Stimulated activated CD4-positive, alpha-beta T cell treated with anti-CD3 and anti-CD28 coated beads, Interleukin-2, amount 100 ng/mL, for 4 hours (primary cell): ENCODE data around the gene PXDN.

Experiments used
- DNase-seq: peaks from one replicate; pipeline ENCODE4 v3.0.0-alpha.2; 2020; ENCODE audit warnings: low read depth

The PXDN gene

DNA sequence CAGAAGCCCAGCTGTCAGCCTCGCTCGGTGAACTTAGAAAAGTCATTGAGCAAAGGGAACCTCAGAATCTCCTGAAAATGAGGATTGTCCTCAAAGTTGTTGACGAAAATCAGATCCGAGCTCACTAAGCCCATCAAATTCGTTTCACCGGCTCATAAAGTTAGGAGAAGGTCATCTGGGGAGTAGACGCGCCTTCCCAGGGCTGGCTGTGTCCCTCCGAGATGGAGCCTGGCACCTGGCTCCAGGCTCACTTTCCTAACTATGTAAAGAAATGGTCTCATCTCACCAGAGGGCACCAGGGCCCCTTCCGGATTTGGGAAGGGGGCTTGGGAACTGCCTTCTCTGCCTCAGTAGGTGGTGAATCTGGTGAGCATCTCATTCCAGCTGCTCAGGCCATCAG lies 145.5 kb downstream of the PXDN start:
- DNase-seq = no peak

DNA sequence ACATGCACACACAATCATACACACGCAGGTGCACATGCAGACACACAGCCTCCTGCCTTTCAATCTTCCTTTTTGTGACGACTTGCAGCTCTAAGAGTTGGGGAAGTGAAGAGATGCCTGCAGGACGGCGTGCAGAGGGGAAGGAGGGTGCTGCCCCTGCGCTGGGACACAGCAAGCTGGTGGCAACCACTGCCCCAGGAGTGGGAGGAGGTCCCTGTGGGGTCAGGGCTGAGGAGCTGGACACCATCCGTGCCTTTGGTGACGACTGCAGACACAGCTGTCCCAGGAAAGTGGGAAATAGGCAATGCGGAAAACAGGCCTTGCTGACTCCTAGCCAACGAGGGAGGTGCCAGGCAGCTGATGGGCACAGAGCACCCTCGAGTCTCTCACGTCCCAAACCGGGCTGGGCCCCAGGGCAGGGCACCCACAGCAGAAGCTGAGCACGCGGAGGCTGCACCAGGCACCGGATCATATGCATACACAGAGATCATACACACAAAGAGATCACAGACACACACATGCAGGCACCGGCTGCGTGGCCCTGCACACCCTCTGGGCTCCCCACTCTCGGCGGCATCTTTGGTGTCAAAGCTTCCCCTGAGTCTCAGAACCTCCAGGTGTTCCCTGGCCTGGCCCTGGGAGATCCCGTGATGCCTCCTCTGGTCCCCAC lies 146.1 kb downstream of the PXDN start:
- no peak for DNase-seq

DNA sequence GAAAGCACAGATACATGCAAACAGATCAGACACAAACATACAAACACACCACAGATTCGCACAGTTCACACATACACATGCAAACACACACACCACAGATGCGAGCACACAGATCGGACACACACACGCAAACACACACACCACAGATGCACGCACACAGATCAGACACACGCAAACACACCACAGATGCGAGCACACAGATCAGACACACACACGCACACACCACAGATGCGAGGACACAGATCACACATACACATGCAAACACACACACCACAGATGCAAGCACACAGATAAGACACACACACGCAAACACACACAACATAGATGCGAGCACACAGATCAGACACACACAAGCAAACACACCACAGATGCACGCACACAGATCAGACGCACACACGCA lies 149.0 kb downstream of the PXDN start:
- no peak for DNase-seq

DNA sequence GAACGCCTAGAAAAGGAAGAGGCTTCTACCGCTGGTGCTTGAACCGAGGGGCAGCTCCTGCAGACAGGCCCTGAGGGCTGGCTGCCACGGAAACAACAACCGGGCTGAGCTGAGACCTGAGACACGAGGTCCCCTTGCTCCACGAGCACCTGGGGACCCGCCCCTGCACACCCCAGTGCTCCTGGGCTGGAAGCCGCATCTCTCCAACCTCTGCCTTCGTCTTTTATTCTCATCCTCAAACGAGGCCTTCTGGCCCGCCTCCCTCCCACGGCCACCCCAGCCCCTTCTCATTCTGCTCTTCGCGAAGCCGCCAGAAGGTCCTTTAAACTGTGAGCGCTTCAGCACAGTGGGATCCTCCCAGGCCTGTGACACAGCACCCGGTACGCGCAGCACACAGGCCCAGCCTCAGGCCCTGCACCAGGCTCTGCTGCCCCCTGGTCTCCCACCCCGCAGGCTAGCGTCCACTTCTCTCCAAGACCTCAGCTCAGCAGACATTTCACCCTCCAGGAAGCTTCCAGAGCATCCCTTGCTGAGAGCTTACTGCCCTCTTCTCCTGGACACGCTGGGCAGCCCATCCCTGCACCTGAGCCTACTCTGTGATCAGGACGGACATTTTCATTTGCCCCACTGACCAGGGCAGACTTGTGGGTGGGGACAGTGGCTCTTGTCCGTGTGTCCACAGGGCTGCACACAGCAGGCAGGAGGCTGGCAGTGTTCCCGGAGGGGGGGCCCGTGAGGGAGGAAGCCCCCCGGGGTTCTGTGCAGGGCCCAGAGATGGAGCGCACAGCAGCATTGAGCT lies 149.7 kb downstream of the PXDN start:
- no peak for DNase-seq

DNA sequence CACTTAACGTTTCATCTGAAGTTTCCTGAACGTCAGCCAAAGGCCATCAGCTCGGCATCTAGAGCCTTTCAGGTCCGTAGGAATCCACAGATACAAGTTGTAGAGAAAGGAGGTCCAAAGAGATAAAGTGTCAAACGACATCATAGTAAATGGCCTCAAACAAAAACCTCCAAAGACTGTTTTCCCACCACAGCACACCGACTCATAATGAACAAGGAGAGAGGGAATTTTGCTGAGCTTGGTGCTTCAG lies 150.3 kb downstream of the PXDN start:
- no peak for DNase-seq

DNA sequence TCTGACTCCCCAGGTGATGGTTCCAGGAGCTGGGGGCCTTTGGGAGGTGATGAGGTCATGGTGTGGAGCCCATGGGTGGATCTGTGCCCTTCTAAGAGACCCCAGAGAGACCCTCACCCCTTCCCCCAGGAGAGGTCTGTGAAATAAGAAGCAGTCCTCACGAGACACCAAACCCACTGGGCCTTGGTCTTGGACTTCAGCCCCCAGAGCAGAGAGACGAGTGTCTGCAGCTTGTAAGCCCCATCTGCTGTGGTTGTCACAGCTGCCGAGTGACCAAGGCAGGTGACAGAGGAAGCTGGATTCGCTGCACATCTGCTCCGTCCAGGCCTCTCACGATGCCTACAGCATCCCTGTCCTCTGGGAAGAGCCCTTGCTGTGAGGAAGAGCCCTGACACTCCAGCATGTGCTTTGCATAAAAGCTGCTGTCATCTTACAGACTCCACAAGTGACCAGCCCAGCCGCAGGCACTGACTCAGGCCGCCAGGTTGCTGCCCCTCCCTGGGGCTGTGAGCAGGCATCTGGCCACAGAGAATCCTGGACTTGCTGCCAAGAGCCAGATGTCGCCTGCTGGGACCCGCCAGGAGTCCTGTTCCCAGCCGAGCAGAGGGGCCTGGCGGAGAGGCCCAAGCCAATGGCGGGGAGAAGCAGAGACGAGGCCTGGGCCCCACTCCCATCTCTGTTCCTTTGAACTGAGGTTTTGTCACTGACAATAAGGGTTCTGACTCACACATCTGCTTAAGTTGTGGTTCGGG lies 150.8 kb downstream of the PXDN start:
- no peak for DNase-seq

DNA sequence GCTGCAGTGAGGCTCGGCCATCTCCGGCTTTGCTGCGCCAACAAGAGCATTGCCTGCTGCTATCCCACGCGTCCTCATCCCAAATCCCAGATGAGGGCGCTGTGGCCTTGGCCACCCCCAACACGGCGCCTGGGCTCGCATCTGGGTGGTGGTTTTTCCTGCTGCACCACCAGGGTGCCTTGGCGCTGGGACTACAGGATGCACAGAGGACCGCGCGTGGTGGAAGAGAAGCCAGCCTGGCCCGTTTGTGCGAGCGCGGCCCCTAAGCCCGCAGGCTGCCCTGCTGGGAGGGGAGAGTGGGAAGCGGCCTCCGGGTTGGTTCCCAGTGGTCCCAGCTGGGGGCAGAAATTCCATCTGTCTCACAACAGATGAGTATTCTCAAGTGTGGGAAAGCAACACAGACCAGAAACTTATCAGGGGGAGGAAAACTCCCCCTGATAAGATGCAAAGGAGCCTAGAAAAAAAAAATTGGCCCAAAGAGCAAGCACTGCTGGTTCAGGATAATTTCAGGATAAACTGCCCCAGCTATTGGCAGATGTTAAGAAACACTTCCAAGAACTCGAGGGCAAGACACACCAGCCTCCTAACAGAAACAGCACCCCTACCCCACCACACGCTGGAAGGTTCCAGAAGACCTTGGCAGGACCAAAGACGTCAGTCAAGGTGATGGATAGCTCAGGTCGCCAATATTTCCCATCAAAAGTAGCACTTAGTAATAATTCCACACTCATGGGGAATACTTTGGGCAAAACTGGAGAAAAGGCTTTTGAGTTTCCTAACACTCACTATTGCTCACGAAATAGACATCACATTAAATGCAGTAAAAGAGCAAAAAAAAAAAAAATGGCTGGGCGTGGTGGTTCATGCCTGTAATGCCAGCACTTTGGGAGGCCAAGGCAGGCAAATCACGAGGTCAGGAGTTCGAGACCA lies 152.1 kb downstream of the PXDN start:
- DNase-seq = no peak

DNA sequence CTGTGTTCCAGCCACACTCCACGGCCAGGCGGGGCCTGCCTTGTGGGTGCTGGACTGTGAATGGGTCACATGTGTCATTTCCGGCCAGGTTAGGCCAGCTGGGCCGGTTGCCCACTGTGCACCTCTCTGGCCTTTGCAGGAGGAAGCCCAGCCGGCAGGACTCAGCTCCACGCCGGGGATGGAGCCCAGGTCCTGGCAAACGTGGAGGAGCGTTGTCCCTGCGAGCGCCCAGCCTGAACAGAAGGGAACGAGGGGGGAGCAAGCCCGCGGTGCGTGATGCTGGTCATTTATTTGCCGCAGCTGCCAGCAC lies 152.9 kb downstream of the PXDN start:
- DNase-seq = no peak

DNA sequence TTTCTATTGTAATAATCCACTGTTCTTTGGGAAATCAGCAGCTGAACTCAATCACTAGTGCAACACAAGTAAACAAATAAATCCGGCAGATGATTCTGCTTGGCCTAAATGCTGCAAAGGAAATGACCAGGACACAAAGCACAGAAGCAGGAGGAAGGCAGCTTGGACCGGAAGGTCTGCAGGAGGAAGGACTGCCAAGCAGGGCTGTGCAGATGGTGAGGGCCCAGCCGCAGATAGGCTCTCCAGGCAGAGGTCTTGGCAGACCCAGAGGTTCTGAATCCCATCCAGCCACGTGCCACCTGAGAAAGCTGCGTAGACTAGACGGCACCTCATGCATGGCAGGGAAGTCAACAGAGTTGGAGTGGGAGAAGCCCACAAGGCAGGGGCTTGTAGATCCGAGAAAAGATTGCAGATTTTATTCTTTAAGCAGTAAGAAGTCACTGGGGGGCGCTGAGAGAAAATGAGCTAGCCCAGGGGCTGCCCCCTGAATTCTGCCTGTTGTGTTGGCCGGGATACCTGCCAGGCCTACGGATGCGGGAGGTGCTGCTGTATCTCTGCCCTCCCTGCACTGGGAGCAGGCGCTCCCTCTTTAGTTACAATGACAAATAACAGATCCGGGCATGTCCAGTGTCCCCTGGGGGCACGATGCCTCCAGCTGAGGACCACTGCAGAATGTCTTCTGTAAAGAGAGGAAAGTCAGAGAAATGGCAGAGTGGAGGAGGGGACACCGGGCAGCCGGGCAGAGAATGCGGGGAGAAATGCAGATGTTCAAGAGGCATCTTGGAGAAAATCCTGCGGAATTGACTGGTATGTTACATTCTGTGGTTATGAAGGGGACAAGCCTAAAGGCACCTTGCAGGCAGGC lies 153.5 kb downstream of the PXDN start:
- DNase-seq = no peak

DNA sequence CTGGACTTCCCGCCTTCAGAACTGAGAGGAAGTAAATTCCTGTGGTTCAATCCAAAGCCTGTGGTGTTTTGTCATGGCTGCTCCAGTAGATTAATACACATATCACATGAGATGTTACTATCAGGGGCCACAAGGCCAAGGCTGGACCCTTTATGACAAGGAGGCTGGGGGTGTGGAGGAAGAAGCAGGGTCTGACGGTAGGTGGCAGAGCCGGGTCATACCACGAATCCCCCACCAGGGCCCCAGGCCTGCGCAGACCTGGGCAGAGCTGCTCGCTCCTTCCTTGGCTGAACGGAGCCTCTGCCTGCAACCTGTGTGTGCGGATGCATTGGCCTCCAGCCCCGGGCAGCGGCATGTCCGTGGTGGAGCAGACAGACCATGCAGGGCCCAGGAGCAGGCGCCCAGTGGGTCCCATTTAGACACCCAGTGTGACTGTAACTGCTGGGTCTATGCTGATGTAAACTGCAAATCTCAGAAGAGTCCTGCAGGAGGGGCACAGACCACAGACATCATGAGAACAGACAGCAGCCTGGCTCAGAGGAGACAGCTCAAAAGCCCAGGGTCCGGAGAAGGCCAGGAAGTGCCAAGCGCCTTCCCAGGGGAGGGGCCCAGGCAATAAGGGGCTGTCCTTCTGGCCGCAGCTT lies 155.2 kb downstream of the PXDN start:
- DNase-seq = no peak

DNA sequence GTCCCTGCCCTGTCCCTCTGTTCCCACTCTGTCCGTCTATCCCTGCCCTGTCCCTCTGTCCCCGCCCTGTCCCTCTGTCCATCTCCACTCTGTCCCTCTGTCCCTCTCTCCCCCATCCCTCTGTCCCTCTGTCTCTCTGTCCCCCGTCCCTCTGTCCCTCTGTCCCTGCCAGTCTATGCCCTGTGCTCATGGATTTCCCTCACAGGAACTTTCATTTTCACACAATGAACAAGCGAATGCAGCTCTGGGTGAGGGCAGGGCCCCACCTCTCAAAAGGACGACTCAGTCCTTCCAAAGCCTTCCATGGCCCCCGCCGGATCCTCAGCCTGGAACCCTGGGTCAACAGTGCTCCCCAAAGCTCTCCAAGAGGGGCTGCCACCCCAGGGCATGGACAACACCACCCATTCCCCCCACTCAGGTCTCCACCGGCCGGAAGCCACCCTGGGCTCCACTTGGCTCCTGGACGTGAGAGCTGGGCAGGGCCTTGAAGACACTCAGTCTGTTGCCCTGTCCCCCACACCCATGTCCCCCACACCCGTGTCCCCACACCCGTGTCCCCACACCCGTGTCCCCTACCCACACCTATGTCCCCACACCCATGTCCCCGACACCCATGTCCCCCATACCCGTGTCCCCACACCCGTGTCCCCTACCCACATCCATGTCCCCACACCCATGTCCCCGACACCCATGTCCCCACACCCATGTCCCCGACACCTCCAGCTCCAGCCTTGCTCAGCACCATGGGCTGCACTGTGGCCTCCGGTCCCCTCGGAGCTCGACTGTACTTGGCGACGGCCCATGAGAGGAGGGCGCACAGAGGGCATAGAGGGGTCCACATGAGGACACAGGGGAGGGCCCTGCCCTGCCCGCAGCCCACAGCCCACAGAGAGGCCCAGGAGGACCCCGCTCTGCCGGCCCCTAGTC lies 156.0 kb downstream of the PXDN start:
- no peak for DNase-seq

DNA sequence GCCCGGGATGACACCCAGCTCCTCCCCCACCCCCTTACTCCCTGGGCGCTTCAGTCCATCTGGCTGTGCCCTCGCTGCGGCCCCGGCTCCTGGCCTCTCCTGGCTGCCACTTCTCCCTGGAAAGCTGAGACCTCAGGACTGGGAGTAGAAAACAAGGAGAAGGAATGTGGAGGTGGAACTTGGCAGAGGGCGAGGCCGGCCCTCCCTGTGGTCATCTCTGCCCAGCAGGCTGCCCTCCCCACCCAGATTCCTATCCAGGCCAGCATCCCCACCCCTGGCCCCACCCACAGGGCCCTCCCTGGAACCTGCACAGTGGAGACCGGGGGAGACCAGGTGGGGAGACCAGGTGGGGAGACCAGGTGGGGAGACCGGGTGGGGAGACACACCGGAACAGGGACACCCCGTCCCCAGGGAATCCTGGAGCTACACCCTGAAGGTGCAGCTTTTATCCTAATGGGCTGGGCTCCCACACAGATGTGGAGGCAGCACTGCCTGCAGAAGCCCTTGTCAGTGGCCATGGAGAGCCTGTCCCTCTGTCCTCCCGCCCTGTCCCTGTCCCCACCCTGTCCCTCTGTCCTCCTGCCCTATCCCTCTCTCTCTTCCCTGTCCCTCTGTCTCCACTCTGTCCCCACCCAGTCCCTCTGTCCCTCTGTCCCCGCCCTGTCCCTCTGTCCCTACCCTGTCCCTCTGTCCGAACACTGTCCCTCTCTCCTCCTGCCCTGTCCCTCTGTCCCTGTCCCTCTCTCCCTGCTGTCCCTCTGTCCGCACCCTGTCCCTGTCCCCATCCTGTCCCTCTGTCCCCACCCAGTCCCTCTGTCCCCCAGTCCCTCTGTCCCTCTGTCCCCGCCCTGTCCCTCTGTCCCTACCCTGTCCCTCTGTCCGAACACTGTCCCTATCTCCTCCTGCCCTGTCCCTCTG lies 157.1 kb downstream of the PXDN start:
- no peak for DNase-seq

DNA sequence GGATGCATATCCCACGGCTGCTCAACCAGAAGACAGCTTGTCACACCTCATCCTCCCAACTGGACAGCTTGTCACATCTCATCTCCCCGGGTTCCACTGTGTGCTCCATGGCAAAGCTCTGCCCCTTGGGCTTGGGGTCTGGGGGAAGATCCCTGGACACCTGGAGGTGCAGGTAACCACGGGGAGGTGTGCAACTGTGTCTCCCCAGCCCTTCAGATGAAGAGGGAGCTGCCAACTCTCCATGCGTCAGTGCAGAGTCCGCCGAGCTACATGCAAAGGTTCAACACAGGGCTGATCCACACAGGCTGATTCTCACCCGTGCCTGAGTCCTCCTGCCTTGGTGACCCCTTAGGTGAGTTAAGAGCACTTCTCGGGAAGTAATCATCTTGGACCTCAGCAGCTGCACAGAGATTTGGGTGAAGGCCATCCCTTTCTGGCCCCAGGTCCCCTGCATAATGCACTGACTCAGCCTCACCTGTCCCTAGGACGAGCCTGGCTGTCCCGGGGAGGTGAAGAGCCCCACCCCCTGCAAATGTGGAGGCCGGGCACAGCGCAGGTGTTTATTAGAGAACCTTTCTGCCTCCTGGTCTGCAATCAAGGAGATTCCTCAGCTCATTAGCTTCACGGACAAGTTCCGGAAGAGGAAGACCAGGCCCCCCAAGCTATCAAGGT lies 157.9 kb downstream of the PXDN start:
- DNase-seq = no peak

DNA sequence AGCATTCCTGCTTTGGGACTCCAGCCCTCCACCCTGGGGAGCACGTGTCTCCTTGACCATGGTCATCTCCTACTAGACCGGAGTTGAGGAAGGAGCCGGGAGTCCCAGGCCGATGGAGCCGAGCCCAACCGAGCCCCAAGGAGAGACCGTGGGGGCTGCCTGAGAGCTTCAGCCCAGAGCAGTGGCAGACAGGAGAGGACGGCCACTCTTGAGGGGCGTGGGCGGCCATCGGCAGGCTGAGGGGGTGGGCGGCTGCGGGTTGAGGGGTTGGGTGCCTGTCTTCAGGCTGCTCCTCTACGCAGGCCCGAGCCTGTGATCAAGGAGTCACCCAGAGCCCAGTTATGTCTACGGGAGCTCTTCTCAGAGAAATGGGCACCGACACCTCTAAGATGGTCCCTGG lies 158.7 kb downstream of the PXDN start:
- no peak for DNase-seq

DNA sequence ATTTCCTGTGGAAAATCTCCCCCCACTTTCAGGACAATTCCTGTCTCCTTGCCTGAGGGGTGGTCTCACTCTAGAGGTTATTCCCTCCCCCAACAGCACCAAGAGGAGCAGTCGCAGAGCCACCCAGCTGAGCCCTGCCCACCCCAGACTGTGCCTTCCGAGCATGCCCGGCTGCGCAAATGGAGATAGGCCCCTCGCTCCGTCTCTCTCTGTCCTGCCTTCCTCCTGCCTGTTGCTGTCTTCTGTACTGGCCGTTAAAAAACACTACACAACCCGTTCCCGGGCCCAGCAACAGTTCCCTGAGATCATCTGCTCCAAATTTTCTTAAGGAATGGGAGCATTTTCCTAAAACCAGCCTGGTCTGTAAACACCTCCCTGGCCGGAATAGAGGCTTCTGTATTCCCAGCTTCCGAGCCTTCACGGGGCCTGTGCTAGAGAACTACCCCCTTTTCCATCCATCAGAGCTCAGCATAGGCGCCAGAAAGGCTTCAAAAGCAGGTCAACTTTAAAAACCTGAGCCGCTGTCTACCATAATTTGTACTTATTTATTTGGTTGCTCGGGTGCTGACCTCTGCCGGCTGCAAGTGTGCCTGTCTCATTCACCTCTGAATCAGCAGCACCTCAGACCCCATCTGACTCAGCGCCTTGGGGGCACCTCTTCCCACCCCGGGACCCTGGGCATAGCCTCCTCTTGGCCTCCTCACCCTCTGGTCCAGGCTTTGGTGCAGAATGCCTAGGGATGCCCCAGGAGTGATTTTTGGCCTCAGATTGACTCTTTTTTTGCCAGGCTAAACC lies 159.4 kb downstream of the PXDN start:
- no peak for DNase-seq

DNA sequence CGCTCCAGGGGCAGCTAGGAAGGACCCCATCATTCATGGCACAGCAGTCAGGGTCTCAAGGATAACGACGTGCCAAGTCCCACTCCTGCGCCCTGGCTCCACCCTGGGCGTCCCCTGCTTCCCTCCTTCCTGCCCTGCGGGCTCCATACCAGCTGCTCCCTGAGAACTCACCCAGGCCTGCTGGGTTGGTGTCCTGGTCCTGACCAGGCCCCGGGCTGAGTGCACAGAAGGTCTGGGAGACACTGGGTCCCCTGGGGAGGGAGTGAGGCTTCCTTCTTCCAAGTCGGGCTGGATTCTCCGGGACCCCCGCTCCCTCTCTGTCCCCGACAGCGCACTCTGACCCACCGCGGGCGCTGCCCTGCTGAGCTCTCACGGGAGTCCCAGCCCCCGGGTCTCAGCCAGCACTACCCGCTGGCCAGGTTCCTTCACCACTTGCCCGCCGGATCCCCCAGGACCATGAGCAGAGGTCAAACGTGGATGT lies 160.2 kb downstream of the PXDN start:
- DNase-seq = no peak

DNA sequence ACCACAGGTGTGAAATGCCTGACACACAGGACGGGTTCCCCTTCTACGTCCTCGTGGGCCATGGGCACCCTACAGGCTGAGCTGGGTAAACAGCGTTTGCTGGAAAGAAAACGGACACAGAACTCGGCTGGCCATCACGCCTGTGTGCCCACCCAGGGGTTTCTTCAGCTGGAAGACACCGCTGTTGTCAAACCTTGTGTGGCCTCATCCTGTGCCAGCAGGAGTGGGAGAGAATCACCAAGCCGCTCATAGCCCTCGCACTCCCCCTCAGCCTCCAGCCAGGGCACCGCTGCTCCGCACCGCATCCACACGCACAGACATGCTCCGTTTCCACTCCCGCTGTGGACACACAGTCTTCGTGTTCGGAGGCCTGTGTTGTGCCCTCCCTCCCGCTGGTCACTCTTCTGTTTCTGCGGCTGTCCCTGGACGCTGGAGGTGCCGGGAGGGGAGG lies 161.4 kb downstream of the PXDN start:
- DNase-seq = no peak
